H1 (cell line): ENCODE results near the gene STK33. TPM values are rescaled to one million over a fixed set of nuclear protein-coding genes. Genes with fewer than 3 reads are reported as not detected.
A peak's percentile ranks its signal among the peaks of the same experiment; 100 is the strongest.

Source experiments
- CTCF ChIA-PET: fragments of 300-600 bp; sonication (Branson Sonifier 250); formaldehyde crosslinking; loops from one replicate; lab custom pipeline; 2021; ENCODE audit not compliant: partially characterized antibody; lab: Charles Lee
- POLR2A ChIA-PET: fragments of 300-600 bp; sonication (Branson Sonifier 250); formaldehyde crosslinking; loops from one replicate; lab custom pipeline; 2021; ENCODE audit warnings: inconsistent platforms; ENCODE audit not compliant: partially characterized antibody; lab: Charles Lee
- DNase-seq, 2 experiments: peaks; one replicate each; pipeline versions ENCODE4 v3.0.0 to v3.0.0-alpha.2; 2010 to 2022; ENCODE audit warnings: low spot score in 2 of 2, low read depth in 1 of 2, mixed read lengths in 1 of 2
- FAIRE-seq: peaks from 2 replicates; lab custom pipeline; 2011; peaks lifted over from hg19 to GRCh38; lab: Jason Lieb, UNC
- H2AFZ ChIP-seq: 2 replicates; pipeline ENCODE4 v1.8.1; 2012; ENCODE audit warnings: low read length, inconsistent platforms
- H2AK5ac ChIP-seq: 2 replicates; pipeline ENCODE4 v1.6.1; 2013; ENCODE audit warnings: low read depth, low read length
- H2BK120ac ChIP-seq: replicated peaks from 2 replicates; pipeline ENCODE3; 2013; ENCODE audit warnings: low read depth, low read length, inconsistent platforms
- H2BK12ac ChIP-seq: 2 replicates; pipeline ENCODE4 v1.6.1; 2013; ENCODE audit warnings: low read depth, low read length
- H2BK15ac ChIP-seq: 2 replicates; pipeline ENCODE4 v1.6.1; 2013; ENCODE audit warnings: low read length
- H2BK20ac ChIP-seq: 2 replicates; pipeline ENCODE4 v1.6.1; 2013; ENCODE audit warnings: low read length
- H2BK5ac ChIP-seq: 2 replicates; pipeline ENCODE4 v1.6.1; 2013; ENCODE audit warnings: low read depth, low read length
- H3K14ac ChIP-seq: 2 replicates; pipeline ENCODE4 v1.6.1; 2013; ENCODE audit warnings: inconsistent platforms; ENCODE audit not compliant: insufficient read length
- H3K18ac ChIP-seq: 2 replicates; pipeline ENCODE4 v1.6.1; 2013; ENCODE audit warnings: low read length; ENCODE audit errors: extremely low read depth
- H3K23ac ChIP-seq: 2 replicates; pipeline ENCODE4 v1.6.1; 2013; ENCODE audit warnings: inconsistent platforms; ENCODE audit not compliant: insufficient read length
- H3K23me2 ChIP-seq: 2 replicates; pipeline ENCODE4 v1.6.1; 2013; ENCODE audit warnings: low read depth, low read length
- H3K27ac ChIP-seq: 2 replicates; pipeline ENCODE4 v1.6.1; 2011; ENCODE audit warnings: low read depth, low read length, inconsistent platforms
- H3K27me3 ChIP-seq, 4 experiments: replicated peaks in 1 of 4; 1 replicate in 1 of 4; 2 replicates in 3 of 4; pipeline versions ENCODE4 v1.6.1 to v1.8.1; 2011 to 2013; ENCODE audit warnings: low read length in 3 of 4, mild to moderate bottlenecking in 3 of 4, inconsistent platforms in 2 of 4, mixed read lengths in 2 of 4, moderate library complexity in 1 of 4; ENCODE audit not compliant: control insufficient read depth in 3 of 4, insufficient read depth in 3 of 4; ENCODE audit errors: extremely low read depth in 1 of 4
- H3K36me3 ChIP-seq, 4 experiments: 2 replicates each; pipeline versions ENCODE4 v1.6.1 to v1.8.1; 2011 to 2013; ENCODE audit warnings: mild to moderate bottlenecking in 4 of 4, low read length in 3 of 4, moderate library complexity in 2 of 4, control low read depth in 1 of 4, inconsistent platforms in 1 of 4; ENCODE audit not compliant: insufficient read depth in 4 of 4, control insufficient read depth in 2 of 4
- H3K4ac ChIP-seq: replicated peaks from 2 replicates; pipeline ENCODE3; 2013; ENCODE audit warnings: low read length, low read depth, mixed read lengths, inconsistent platforms; ENCODE audit not compliant: insufficient read length
- H3K4me1 ChIP-seq, 4 experiments: replicated peaks in 1 of 4; 1 replicate in 1 of 4; 2 replicates in 3 of 4; pipeline versions ENCODE4 v1.6.1 to v1.8.1; 2011 to 2013; ENCODE audit warnings: low read length in 3 of 4, inconsistent platforms in 2 of 4, mixed read lengths in 1 of 4; ENCODE audit not compliant: insufficient read depth in 4 of 4, control insufficient read depth in 3 of 4
- H3K4me2 ChIP-seq, 2 experiments: 2 replicates each; pipeline versions ENCODE4 v1.6.1 to v1.8.1; 2011 to 2013; ENCODE audit warnings: low read depth in 2 of 2, low read length in 2 of 2, control low read depth in 1 of 2, inconsistent platforms in 1 of 2, mild to moderate bottlenecking in 1 of 2; ENCODE audit not compliant: insufficient read depth in 1 of 2
- H3K4me3 ChIP-seq, 4 experiments: fragments of 200-600, 300-600 bp in 1 of 4; sonication (generic), shearing (Covaris generic), sonication (Bioruptor Twin) in 1 of 4; 2 replicates each; pipeline versions ENCODE4 v1.5.1 to v1.8.1; 2011 to 2016; ENCODE audit warnings: low read length in 4 of 4, low read depth in 3 of 4, control low read depth in 2 of 4, inconsistent platforms in 2 of 4, mild to moderate bottlenecking in 2 of 4, mixed read lengths in 1 of 4, moderate library complexity in 1 of 4; ENCODE audit not compliant: insufficient read depth in 2 of 4; ENCODE audit errors: extremely low read depth in 1 of 4
- H3K56ac ChIP-seq: replicated peaks from 2 replicates; pipeline ENCODE3; 2013; ENCODE audit warnings: low read depth, mild to moderate bottlenecking, mixed read lengths, low read length, inconsistent platforms; ENCODE audit not compliant: insufficient read length
- H3K79me1 ChIP-seq: 2 replicates; pipeline ENCODE4 v1.6.1; 2013; ENCODE audit warnings: low read depth, low read length, control low read depth
- H3K79me2 ChIP-seq, 2 experiments: 2 replicates each; pipeline versions ENCODE4 v1.6.1 to v1.8.1; 2012 to 2013; ENCODE audit warnings: low read length in 2 of 2, mild to moderate bottlenecking in 2 of 2, inconsistent platforms in 1 of 2; ENCODE audit not compliant: insufficient read depth in 2 of 2, control insufficient read depth in 1 of 2
- H3K9ac ChIP-seq, 4 experiments: replicated peaks in 1 of 4; 1 replicate in 1 of 4; 2 replicates in 3 of 4; pipeline versions ENCODE4 v1.6.1 to v1.8.1; 2011 to 2013; ENCODE audit warnings: low read depth in 3 of 4, low read length in 3 of 4, control low read depth in 2 of 4, mild to moderate bottlenecking in 2 of 4, moderate library complexity in 2 of 4, inconsistent platforms in 1 of 4; ENCODE audit errors: extremely low read depth in 1 of 4
- H3K9me3 ChIP-seq, 2 experiments: 2 replicates each; pipeline versions ENCODE4 v1.6.1 to v1.8.1; 2012 to 2013; ENCODE audit warnings: mild to moderate bottlenecking in 2 of 2, moderate library complexity in 2 of 2, control low read depth in 1 of 2, inconsistent platforms in 1 of 2, low read depth in 1 of 2, low read length in 1 of 2, mixed read lengths in 1 of 2; ENCODE audit not compliant: insufficient read depth in 2 of 2
- H4K20me1 ChIP-seq, 2 experiments: replicated peaks in 1 of 2; 2 replicates each; pipeline versions ENCODE3 to v1.8.1; 2011 to 2013; ENCODE audit warnings: inconsistent platforms in 2 of 2, low read length in 2 of 2, mild to moderate bottlenecking in 1 of 2; ENCODE audit not compliant: insufficient read depth in 2 of 2, control insufficient read depth in 1 of 2
- H4K5ac ChIP-seq: 2 replicates; pipeline ENCODE4 v1.6.1; 2013; ENCODE audit warnings: low read length, low read depth, mixed read lengths, inconsistent platforms; ENCODE audit not compliant: insufficient read length
- H4K8ac ChIP-seq: 2 replicates; pipeline ENCODE4 v1.8.0; 2013; ENCODE audit warnings: mild to moderate bottlenecking, moderate library complexity, low read length, inconsistent platforms; ENCODE audit not compliant: insufficient read depth; ENCODE audit errors: extremely low read depth
- H4K91ac ChIP-seq: replicated peaks from 2 replicates; pipeline ENCODE3; 2013; ENCODE audit warnings: low read length, mixed read lengths, inconsistent platforms; ENCODE audit not compliant: insufficient read length
- JUND ChIP-seq: IDR thresholded peaks from 2 replicates; pipeline ENCODE4 v1.6.1; 2011; ENCODE audit warnings: mild to moderate bottlenecking, improper control_type of control experiment, low read length
- WGBS, 2 experiments: shearing (Covaris generic) in 1 of 2; methylation state at CpG; one replicate each; pipeline versions ENCODE4 v1.1.6 to v1.1.7; 2013 to 2015; ENCODE audit warnings: low lambda C conversion rate in 2 of 2, mixed read lengths in 2 of 2, inconsistent platforms in 1 of 2, low coverage in 1 of 2, missing lambda C conversion rate in 1 of 2; ENCODE audit not compliant: insufficient replicate concordance in 2 of 2, insufficient coverage in 1 of 2, insufficient read length in 1 of 2; ENCODE audit errors: extremely low coverage in 1 of 2, missing lambda C conversion rate in 1 of 2; 5-methylcytosine and 5-hydroxymethylcytosine counted together
- polyA plus RNA-seq, 7 experiments: library from polyadenylated mRNA; depleted of rRNA in 3 of 7; stranded (reverse) in 5 of 7; unstranded in 2 of 7; fragments of >200 nt in 5 of 7; fragments of 200-250 nt in 2 of 7; gene quantifications; 1 replicate in 5 of 7; 2 replicates in 1 of 7; 4 replicates in 1 of 7; pipeline versions ENCODE4 v1.2.1 to v1.2.3, GENCODE V29; 2011 to 2013; ENCODE audit warnings: missing spikeins in 2 of 7, mixed read lengths in 2 of 7
- total RNA-seq: library from RNA; stranded (reverse); fragmentation: NEBNext Ultra II Directional; extraction: Animal tissue kit (Norgen Biotek cat#: 25700); gene quantifications from 2 replicates; pipeline ENCODE4 v1.2.1, GENCODE V29; 2021

The STK33 gene
- total and polyA plus RNA-seq, 2 of the 8 experiments (the other 6 are each of a cell fraction or from before 2014, with no cell fraction given) = 8.8 to 25.1 TPM

- H3K79me1 ChIP-seq = no peaks in the 10 kb centered on the region
- no peak overlapping the region for H3K4me2 ChIP-seq
- H2BK5ac ChIP-seq = no peak overlapping the region
- H3K56ac ChIP-seq = no peak overlapping the region
- 90% methylated on average over 5 of the region's 5 CpGs; no CpG with 5 or more reads in 1 of the 2 experiments for WGBS, 2 experiments
- H2BK12ac ChIP-seq = no peak overlapping the region
- H3K79me2 ChIP-seq = no peaks in the 10 kb centered on the region
- H4K8ac ChIP-seq = peak overlapping the region; percentile 9; the same call in 1 of the 2 replicates
- H3K4me3 ChIP-seq = no peak overlapping the region
- peaks cover 0 to 2% (median 0%) of the 10 kb centered on the region in 4 experiments; a peak in 1 of 8 replicates for H3K36me3 ChIP-seq
- H3K23ac ChIP-seq = no peak overlapping the region
- H3K23me2 ChIP-seq = no peaks in the 10 kb centered on the region; the same call in 1 of the 2 replicates
- no peak overlapping the region for H2BK20ac ChIP-seq
- ChIA-PET POLR2A (interaction anchor here (1.7 to 6.6 kb wide), 2 partner anchors 44 to 49 kb away, joined by 7 to 41 read pairs; partner anchors contain the start of genes RPL27A and TRIM66), CTCF (interaction anchor here (0.8 kb wide), 1 partner anchor 26 kb away, joined by 3 read pairs; no protein-coding TSS in a partner anchor)
- H3K4me1 ChIP-seq = peaks cover 4 to 9% (median 9%) of the 10 kb centered on the region in 4 experiments; a peak in 6 of 7 replicates
- H2BK120ac ChIP-seq = no peak overlapping the region
- H4K91ac ChIP-seq = no peak overlapping the region
- FAIRE-seq = no peak
- H3K27ac ChIP-seq = no peak overlapping the region
- H3K27me3 ChIP-seq = no peaks in the 10 kb centered on the region
- DNase-seq = no peak
- H2BK15ac ChIP-seq = no peak overlapping the region
- H2AK5ac ChIP-seq = no peak overlapping the region
- no peak overlapping the region for H4K5ac ChIP-seq
- no peak overlapping the region for H3K9ac ChIP-seq
- H3K9me3 ChIP-seq = no peaks in the 10 kb centered on the region
- H3K14ac ChIP-seq = no peak overlapping the region
- H2AFZ ChIP-seq = no peak overlapping the region
- H4K20me1 ChIP-seq = no peaks in the 10 kb centered on the region
- no peak overlapping the region for H3K4ac ChIP-seq
- H3K18ac ChIP-seq = no peak overlapping the region
- TF ChIP-seq JUND = no peak
Observed at GRCh38 chr11:8638300-8638699, 44.3 kb upstream of the STK33 start.
